Activated naive CD8-positive, alpha-beta T cell treated with anti-CD3 and anti-CD28 coated beads, Interleukin-2, amount 50 U/mL, for 24 hours (primary cell): ENCODE measurements around the gene UVRAG.

Experiments
- ATAC-seq: fragments of 150-1000 bp; cut with Tn5 transposase; one replicate; pipeline ENCODE4 v1.10.0; 2021
- DNase-seq: peaks from one replicate; pipeline ENCODE4 v3.0.0; 2021
- H3K27ac Mint-ChIP-seq: one replicate; pipeline ENCODE4 v1.8.0; 2021; ENCODE audit warnings: mild to moderate bottlenecking, mixed read lengths
- H3K27me3 Mint-ChIP-seq: one replicate; pipeline ENCODE4 v1.8.0; 2021; ENCODE audit warnings: mixed read lengths
- H3K36me3 Mint-ChIP-seq: one replicate; pipeline ENCODE4 v1.8.0; 2021; ENCODE audit warnings: low read depth, mixed read lengths
- H3K4me1 Mint-ChIP-seq: one replicate; pipeline ENCODE4 v1.8.0; 2021; ENCODE audit warnings: mixed read lengths
- H3K4me3 Mint-ChIP-seq: one replicate; pipeline ENCODE4 v1.8.0; 2021; ENCODE audit warnings: mild to moderate bottlenecking, moderate library complexity, mixed read lengths
- H3K9me3 Mint-ChIP-seq: one replicate; pipeline ENCODE4 v1.8.0; 2021; ENCODE audit warnings: mixed read lengths

UVRAG gene

DNA sequence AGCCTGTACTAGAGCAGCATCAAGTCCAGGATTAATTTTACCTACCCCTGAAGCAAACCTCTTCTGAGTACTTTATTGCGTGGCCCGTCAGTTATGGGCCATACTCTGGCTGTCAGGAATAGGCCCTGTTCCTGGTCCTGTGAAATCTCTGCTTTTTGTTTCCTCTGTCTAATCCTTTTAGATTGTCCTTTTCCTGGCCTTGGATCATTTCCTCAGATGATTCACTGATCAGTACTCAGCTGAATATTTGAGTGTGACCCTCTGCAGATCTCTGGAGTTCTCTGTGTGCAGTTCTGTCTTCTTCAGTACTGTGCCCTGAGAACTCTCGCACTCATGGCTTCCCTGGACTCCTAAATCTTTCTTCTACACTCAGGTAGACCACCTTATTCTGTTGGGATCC lies 123.5 kb downstream of the UVRAG start:
- Mint-ChIP-seq H3K4me1 (peaks cover 7% of the 10 kb centered on the region), H3K27ac (no peak overlapping the region), H3K4me3 (no peak overlapping the region), H3K36me3 (no peaks in the 10 kb centered on the region), H3K9me3 (no peaks in the 10 kb centered on the region), H3K27me3 (no peaks in the 10 kb centered on the region)
- ATAC-seq: no peak
- DNase-seq: no peak

GRCh38 chr11:75939516-75939915 lies 124.5 kb downstream of the UVRAG start:
- Mint-ChIP-seq H3K4me1 (peaks cover 7% of the 10 kb centered on the region), H3K27ac (no peak overlapping the region), H3K36me3 (no peaks in the 10 kb centered on the region), H3K9me3 (no peaks in the 10 kb centered on the region), H3K27me3 (no peaks in the 10 kb centered on the region), H3K4me3 (no peak overlapping the region)
- DNase-seq: no peak
- ATAC-seq: no peak

GRCh38 chr11:75939992-75940391 lies 125.0 kb downstream of the UVRAG start:
- Mint-ChIP-seq H3K4me3 (no peak overlapping the region), H3K9me3 (no peaks in the 10 kb centered on the region), H3K4me1 (peaks cover 7% of the 10 kb centered on the region), H3K27me3 (no peaks in the 10 kb centered on the region), H3K27ac (no peak overlapping the region), H3K36me3 (no peaks in the 10 kb centered on the region)
- no peak for ATAC-seq
- DNase-seq: no peak

DNA sequence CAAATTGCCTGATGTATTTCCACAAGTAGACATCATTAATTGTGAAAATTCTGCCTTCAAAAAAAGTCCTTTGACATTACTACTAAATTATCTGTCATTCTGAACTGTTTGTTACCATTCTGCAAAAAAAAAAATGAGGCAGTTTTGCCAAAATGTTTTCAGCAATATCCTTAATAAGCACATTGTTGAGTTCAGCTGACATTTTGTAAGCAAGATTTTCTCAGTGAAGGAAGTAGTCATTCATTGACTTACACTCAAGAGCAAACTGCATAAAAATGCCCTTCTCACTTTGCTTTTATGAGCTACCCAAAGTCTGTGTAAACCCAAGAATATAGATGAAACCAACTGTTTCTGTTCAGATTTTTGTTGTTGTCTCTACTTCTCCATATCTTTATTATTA lies 125.9 kb downstream of the UVRAG start:
- Mint-ChIP-seq H3K36me3 (no peaks in the 10 kb centered on the region), H3K27me3 (no peaks in the 10 kb centered on the region), H3K9me3 (no peaks in the 10 kb centered on the region), H3K4me3 (no peak overlapping the region), H3K27ac (no peak overlapping the region), H3K4me1 (peaks cover 13% of the 10 kb centered on the region)
- ATAC-seq (no peak), DNase-seq (no peak)

DNA sequence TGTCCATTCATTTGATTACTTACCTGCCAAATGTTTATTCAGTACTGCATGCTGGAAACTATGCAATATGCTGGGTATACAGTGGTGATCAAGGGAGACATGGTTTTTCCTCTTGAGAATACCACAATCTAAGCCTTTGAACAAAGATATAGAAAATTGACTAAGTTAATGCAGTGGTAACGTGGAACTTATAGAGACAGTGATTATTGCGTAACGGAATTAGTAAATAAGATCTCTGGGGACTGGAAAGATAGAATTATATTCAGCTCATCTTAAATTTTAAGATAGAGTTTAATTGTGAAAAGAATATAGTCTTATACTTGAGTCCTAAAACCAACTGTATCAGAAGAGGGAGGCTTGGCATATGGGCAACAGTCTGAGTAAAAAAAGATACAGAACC lies 129.5 kb downstream of the UVRAG start:
- DNase-seq (no peak), ATAC-seq (no peak)
- Mint-ChIP-seq H3K27me3 (no peaks in the 10 kb centered on the region), H3K27ac (no peak overlapping the region), H3K4me1 (peaks cover 28% of the 10 kb centered on the region), H3K9me3 (no peaks in the 10 kb centered on the region), H3K36me3 (no peaks in the 10 kb centered on the region), H3K4me3 (no peak overlapping the region)

- Mint-ChIP-seq H3K27me3 (no peaks in the 10 kb centered on the region), H3K4me1 (peaks cover 25% of the 10 kb centered on the region), H3K4me3 (no peak overlapping the region), H3K9me3 (no peaks in the 10 kb centered on the region), H3K36me3 (no peaks in the 10 kb centered on the region), H3K27ac (no peak overlapping the region)
- DNase-seq: no peak
- no peak for ATAC-seq
Observed at GRCh38 chr11:75945446-75945845, 130.4 kb downstream of the UVRAG start.

DNA sequence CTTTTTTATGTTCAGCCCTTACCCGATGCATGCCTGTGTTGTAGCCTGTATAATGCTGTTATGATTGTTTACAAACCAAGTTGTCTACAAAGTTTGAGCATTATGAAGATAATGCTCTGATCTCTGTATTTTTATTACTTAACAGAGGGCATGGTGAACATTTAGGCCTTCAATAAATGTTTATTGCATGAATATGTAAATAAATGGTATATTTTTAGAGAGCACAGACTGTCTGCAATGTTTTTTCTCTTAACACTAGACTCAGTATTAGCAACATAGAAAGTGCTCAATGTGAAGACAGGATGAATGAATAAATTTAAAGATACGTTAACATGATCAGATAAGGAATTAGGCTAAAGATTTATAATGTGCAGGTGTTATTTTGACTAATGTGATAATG lies 130.9 kb downstream of the UVRAG start:
- Mint-ChIP-seq H3K36me3 (no peaks in the 10 kb centered on the region), H3K4me3 (no peak overlapping the region), H3K9me3 (no peaks in the 10 kb centered on the region), H3K27me3 (no peaks in the 10 kb centered on the region), H3K27ac (no peak overlapping the region), H3K4me1 (peaks cover 25% of the 10 kb centered on the region)
- no peak for DNase-seq
- ATAC-seq: no peak

GRCh38 chr11:75946531-75947530 lies 131.8 kb downstream of the UVRAG start:
- no peak for ATAC-seq
- Mint-ChIP-seq H3K4me1 (peaks cover 23% of the 10 kb centered on the region), H3K27ac (no peak overlapping the region)

DNA sequence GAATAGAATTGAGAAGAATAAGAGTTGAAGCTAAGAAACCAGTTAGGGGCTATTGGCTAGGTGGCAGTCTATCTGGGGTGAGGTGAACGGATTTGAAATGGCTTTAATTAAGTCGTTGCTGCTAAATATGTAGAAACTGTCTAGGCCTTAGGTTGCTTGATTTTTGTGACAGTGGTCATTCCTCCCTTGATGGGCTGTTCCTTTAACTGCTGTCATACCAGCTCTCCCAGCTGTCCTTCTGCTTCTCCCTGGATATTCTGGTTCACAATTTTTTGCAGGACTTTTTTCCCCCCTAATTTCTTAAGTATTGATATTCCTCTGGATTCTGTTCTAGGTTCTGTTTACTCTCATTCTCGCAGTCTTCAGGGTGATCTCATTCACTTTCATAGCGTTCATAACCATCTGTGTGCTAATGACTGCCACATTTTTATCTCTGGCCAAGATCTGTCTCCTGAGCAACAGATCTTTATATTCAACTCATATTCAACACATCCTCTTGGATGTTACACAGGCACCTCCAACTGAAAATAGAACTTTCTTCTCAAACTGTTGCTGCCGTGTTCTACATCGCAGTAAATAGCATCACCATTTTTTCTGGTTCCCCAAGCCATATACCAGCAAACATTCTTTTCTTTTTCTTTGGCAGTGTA lies 134.1 kb downstream of the UVRAG start:
- H3K36me3 Mint-ChIP-seq: peaks cover 2% of the 10 kb centered on the region
- ATAC-seq: no peak
- H3K4me1 Mint-ChIP-seq: peaks cover 23% of the 10 kb centered on the region
- H3K9me3 Mint-ChIP-seq: no peaks in the 10 kb centered on the region
- H3K27me3 Mint-ChIP-seq: no peaks in the 10 kb centered on the region
- no peak overlapping the region for H3K4me3 Mint-ChIP-seq
- no peak for DNase-seq
- H3K27ac Mint-ChIP-seq: no peak overlapping the region

More at GRCh38 chr11:75946531-75947530, 131.8 kb downstream of the UVRAG start:
- H3K36me3 Mint-ChIP-seq: no peaks in the 10 kb centered on the region
- H3K9me3 Mint-ChIP-seq: no peaks in the 10 kb centered on the region
- no peaks in the 10 kb centered on the region for H3K27me3 Mint-ChIP-seq
- no peak for DNase-seq
- no peak overlapping the region for H3K4me3 Mint-ChIP-seq

- Mint-ChIP-seq H3K27me3 (no peaks in the 10 kb centered on the region), H3K27ac (no peak overlapping the region), H3K36me3 (peaks cover 4% of the 10 kb centered on the region), H3K9me3 (no peaks in the 10 kb centered on the region), H3K4me1 (peaks cover 23% of the 10 kb centered on the region), H3K4me3 (no peak overlapping the region)
- ATAC-seq (no peak), DNase-seq (no peak)
Observed at GRCh38 chr11:75950141-75950540, 135.1 kb downstream of the UVRAG start.

DNA sequence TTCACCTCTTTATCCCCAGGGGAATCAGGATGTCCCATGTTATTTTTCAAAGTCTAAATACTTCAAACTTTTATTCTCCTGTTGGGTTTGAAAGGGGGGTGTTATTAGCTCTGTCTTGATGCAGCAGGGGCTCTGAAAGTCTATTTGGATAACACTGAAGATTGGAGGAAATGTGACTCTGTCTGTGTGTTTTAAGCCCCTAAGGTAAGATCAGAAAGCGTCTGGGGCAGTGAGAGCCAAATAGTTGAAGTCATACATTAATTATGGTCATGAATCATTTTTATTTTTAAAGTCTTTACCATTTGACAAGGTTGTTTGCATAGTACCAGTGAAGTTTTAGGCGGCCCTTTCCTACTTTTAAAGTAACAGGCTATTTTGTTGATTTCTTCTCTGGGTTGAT lies 139.0 kb downstream of the UVRAG start:
- no peak overlapping the region for H3K4me3 Mint-ChIP-seq
- H3K36me3 Mint-ChIP-seq: peaks cover 12% of the 10 kb centered on the region
- no peaks in the 10 kb centered on the region for H3K9me3 Mint-ChIP-seq
- H3K27ac Mint-ChIP-seq: no peak overlapping the region
- peaks cover 2% of the 10 kb centered on the region for H3K4me1 Mint-ChIP-seq
- ATAC-seq: no peak
- no peak for DNase-seq
- no peaks in the 10 kb centered on the region for H3K27me3 Mint-ChIP-seq

- ATAC-seq (no peak), DNase-seq (no peak)
- peaks cover 12% of the 10 kb centered on the region for H3K36me3 Mint-ChIP-seq
- H3K4me3 Mint-ChIP-seq: no peak overlapping the region
- H3K4me1 Mint-ChIP-seq: peaks cover 2% of the 10 kb centered on the region
- H3K27me3 Mint-ChIP-seq: no peaks in the 10 kb centered on the region
- H3K9me3 Mint-ChIP-seq: no peaks in the 10 kb centered on the region
- H3K27ac Mint-ChIP-seq: no peak overlapping the region
Observed at GRCh38 chr11:75955443-75955842, 140.4 kb downstream of the UVRAG start.

- no peaks in the 10 kb centered on the region for H3K9me3 Mint-ChIP-seq
- no peaks in the 10 kb centered on the region for H3K4me1 Mint-ChIP-seq
- no peak overlapping the region for H3K4me3 Mint-ChIP-seq
- no peak overlapping the region for H3K27ac Mint-ChIP-seq
- ATAC-seq: no peak
- no peak for DNase-seq
- no peaks in the 10 kb centered on the region for H3K27me3 Mint-ChIP-seq
- H3K36me3 Mint-ChIP-seq: peaks cover 16% of the 10 kb centered on the region
Observed at GRCh38 chr11:75959540-75959939, 144.5 kb downstream of the UVRAG start.

DNA sequence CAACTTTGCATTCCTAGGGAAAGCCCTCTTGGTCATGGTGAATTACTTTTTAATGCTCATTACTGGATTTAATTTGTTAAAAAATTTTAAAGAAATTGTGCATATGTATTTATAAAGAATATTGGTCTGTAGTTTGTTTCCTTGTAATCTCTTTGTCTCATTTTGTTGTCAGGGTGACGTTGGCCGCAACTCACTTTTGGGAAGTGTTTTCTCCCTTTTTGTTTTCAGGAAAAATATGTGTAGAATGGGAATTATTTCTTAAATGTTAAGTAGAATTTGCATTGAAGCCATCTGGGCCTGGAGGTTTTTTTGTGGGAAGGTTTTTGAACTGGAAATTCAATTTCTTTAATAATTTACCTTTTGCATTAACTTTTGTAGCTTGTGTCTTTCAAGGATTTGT lies 149.1 kb downstream of the UVRAG start:
- no peaks in the 10 kb centered on the region for H3K9me3 Mint-ChIP-seq
- ATAC-seq: no peak
- no peak for DNase-seq
- H3K27ac Mint-ChIP-seq: no peak overlapping the region
- peaks cover 14% of the 10 kb centered on the region for H3K4me1 Mint-ChIP-seq
- peaks cover 14% of the 10 kb centered on the region for H3K36me3 Mint-ChIP-seq
- no peak overlapping the region for H3K4me3 Mint-ChIP-seq
- no peaks in the 10 kb centered on the region for H3K27me3 Mint-ChIP-seq
